GM23248 (cell line): ENCODE results near the gene ARFGAP1.

Experiments
- EZH2 ChIP-seq: fragments of 200-600 bp; sonication (generic); IDR thresholded peaks from 2 replicates; pipeline ENCODE4 v1.6.1; 2018; ENCODE audit warnings: antibody characterized with exemption, mild to moderate bottlenecking; ENCODE audit not compliant: insufficient read depth, poor library complexity, severe bottlenecking
- EZH2phosphoT487 ChIP-seq: fragments of 200-600 bp; sonication (generic); IDR thresholded peaks from 2 replicates; pipeline ENCODE4 v1.6.1; 2018; ENCODE audit warnings: antibody characterized with exemption, moderate library complexity, mild to moderate bottlenecking, low read depth; ENCODE audit not compliant: insufficient read depth

GRCh38 chr20:63260521-63260920, 12.1 kb upstream of the ARFGAP1 start:
- TF ChIP-seq EZH2 (no peak), EZH2phosphoT487 (no peak)
